ENCODE results near the gene BST1. TPM values are rescaled to one million over a fixed set of nuclear protein-coding genes. Genes with fewer than 3 reads are reported as not detected.

The BST1 gene
- total RNA-seq, 1 experiment from 2014 or later = 1.4 TPM

- TF ChIP-seq E2F1 (CRISPR knock-in tag; IDR thresholded peaks at IDR 0.05) (no peak), MAX (CRISPR knock-in tag; IDR thresholded peaks at IDR 0.05) (no peak), ARID4B (CRISPR knock-in tag; IDR thresholded peaks at IDR 0.05; ENCODE audit: borderline replicate concordance) (no peak), JUN (CRISPR knock-in tag; IDR thresholded peaks at IDR 0.05) (no peak), ZNF512 (CRISPR knock-in tag; IDR thresholded peaks at IDR 0.05; ENCODE audit: borderline replicate concordance) (no peak), GTF2I (CRISPR knock-in tag; conservative IDR thresholded peaks at IDR 0.05) (no peak), RELA (CRISPR knock-in tag; IDR thresholded peaks at IDR 0.05; ENCODE audit: borderline replicate concordance) (no peak), ZNF317 (CRISPR knock-in tag; IDR thresholded peaks at IDR 0.05; ENCODE audit: borderline replicate concordance, low read depth) (no peak), HMGA2 (CRISPR knock-in tag; IDR thresholded peaks at IDR 0.05) (no peak), ZNF219 (CRISPR knock-in tag; IDR thresholded peaks at IDR 0.05; ENCODE audit: borderline replicate concordance) (no peak)
These were observed 35.9 kb upstream of the BST1 start (continued) for GRCh38 chr4:15667006-15667405.

- H3K36me3 Mint-ChIP-seq = peaks cover 27% of the 10 kb centered on the region
- ChIA-PET POLR2A (no interaction called here), CTCF (no interaction called here)
- no peak overlapping the region for H3K27ac Mint-ChIP-seq
- no peak for DNase-seq (ENCODE audit: low spot score)
- H3K9me3 Mint-ChIP-seq = no peaks in the 10 kb centered on the region
- H3K4me1 Mint-ChIP-seq = no peaks in the 10 kb centered on the region
- ATAC-seq = no peak
- H3K4me3 Mint-ChIP-seq = no peak overlapping the region
- H3K27me3 Mint-ChIP-seq (ENCODE audit: low read depth) = no peaks in the 10 kb centered on the region
- TF ChIP-seq TEAD4 (CRISPR knock-in tag; IDR thresholded peaks at IDR 0.05) = no peak
- TF ChIP-seq FOXK1 (CRISPR knock-in tag; IDR thresholded peaks at IDR 0.05) = no peak
- TF ChIP-seq PRRX2 (CRISPR knock-in tag; IDR thresholded peaks at IDR 0.05) = no peak
- no peak for TF ChIP-seq TCF7 (CRISPR knock-in tag; IDR thresholded peaks at IDR 0.05; ENCODE audit: low read depth)
- TF ChIP-seq TP53 (CRISPR knock-in tag; IDR thresholded peaks at IDR 0.05) = no peak
- no peak for TF ChIP-seq ZNF121 (CRISPR knock-in tag; IDR thresholded peaks at IDR 0.05)
These were observed 34.1 kb upstream of the BST1 start for GRCh38 chr4:15668566-15669435.

- Mint-ChIP-seq H3K9me3 (no peaks in the 10 kb centered on the region), H3K36me3 (peaks cover 27% of the 10 kb centered on the region), H3K27ac (no peak overlapping the region), H3K27me3 (ENCODE audit: low read depth) (no peaks in the 10 kb centered on the region), H3K4me1 (no peaks in the 10 kb centered on the region), H3K4me3 (no peak overlapping the region)
- no peak for ATAC-seq
- DNase-seq (ENCODE audit: low spot score) = no peak
- ChIA-PET POLR2A (no interaction called here), CTCF (no interaction called here)
- no peak for TF ChIP-seq GRHL2 (CRISPR knock-in tag; IDR thresholded peaks at IDR 0.05; ENCODE audit: insufficient replicate concordance, severe bottlenecking)
- TF ChIP-seq PREB (CRISPR knock-in tag; IDR thresholded peaks at IDR 0.05; ENCODE audit: borderline replicate concordance) = no peak
- TF ChIP-seq ZBTB43 (CRISPR knock-in tag; IDR thresholded peaks at IDR 0.05) = no peak
- no peak for TF ChIP-seq RORB (CRISPR knock-in tag; IDR thresholded peaks at IDR 0.05)
- no peak for TF ChIP-seq KAT7 (CRISPR knock-in tag; IDR thresholded peaks at IDR 0.05; ENCODE audit: borderline replicate concordance)
- TF ChIP-seq ZSCAN18 (CRISPR knock-in tag; IDR thresholded peaks at IDR 0.05) = no peak
These were observed 32.3 kb upstream of the BST1 start for GRCh38 chr4:15670576-15670975.

Data from WTC11 (cell line).